ENCODE data around the gene TMEM273. TPM values are rescaled to one million over a fixed set of nuclear protein-coding genes. Genes with fewer than 3 reads are reported as not detected.
"Not testable (repeated sequence)": the region's sequence is repeated elsewhere in the genome, so short reads cannot be mapped to it uniquely, and the experiment has no call there.

The TMEM273 gene
- total RNA-seq, 2 donors from 2014 or later: 9.6 to 14.8 TPM

DNA sequence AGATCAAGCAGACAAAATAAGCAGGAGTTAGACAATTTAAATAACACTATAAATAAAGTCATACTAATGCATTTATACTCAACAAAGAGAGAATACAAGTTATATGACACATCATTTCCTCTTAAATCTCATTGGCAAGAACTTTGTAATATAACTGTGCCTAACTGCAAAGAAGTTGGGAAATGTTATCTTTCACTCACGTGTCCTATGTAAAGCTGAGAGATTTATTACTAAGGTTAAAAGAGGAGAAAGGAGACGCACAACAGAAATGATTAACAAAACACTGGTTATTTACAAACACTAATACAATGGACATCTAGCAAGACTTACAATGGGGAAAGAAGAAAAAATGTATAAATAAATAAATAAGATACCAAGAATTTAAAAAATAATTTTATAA lies 12.7 kb upstream of the TMEM273 start:
- no peaks in the 10 kb centered on the region for H3K4me1 ChIP-seq (ENCODE audit: control insufficient read depth in 1 of 2, low read depth in 2 of 2)
- H3K27ac ChIP-seq: no peak overlapping the region
- ATAC-seq (ENCODE audit: insufficient number of reproducible peaks, low FRiP score, low read depth): no peak
- TF ChIP-seq CTCF (IDR thresholded peaks at IDR 0.05): no peak
- no peak overlapping the region for H3K4me3 ChIP-seq
- no peaks in the 10 kb centered on the region for H3K9me3 ChIP-seq
- DNase-seq (ENCODE audit: low spot score): no peak
- H3K27me3 ChIP-seq (replicated peaks; ENCODE audit: insufficient read depth): no peaks in the 10 kb centered on the region
- no peaks in the 10 kb centered on the region for H3K36me3 ChIP-seq

- Histone ChIP-seq H3K9me3 (no peaks in the 10 kb centered on the region), H3K36me3 (no peaks in the 10 kb centered on the region), H3K4me3 (no peak overlapping the region), H3K4me1 (ENCODE audit: control insufficient read depth in 1 of 2, low read depth in 2 of 2) (no peaks in the 10 kb centered on the region), H3K27me3 (replicated peaks; ENCODE audit: insufficient read depth) (no peaks in the 10 kb centered on the region), H3K27ac (no peak overlapping the region)
- no peak for TF ChIP-seq CTCF (IDR thresholded peaks at IDR 0.05)
- ATAC-seq (ENCODE audit: insufficient number of reproducible peaks, low FRiP score, low read depth) (no peak), DNase-seq (ENCODE audit: low spot score) (no peak)
These were observed 9.0 kb upstream of the TMEM273 start for GRCh38 chr10:49197171-49197570.

DNA sequence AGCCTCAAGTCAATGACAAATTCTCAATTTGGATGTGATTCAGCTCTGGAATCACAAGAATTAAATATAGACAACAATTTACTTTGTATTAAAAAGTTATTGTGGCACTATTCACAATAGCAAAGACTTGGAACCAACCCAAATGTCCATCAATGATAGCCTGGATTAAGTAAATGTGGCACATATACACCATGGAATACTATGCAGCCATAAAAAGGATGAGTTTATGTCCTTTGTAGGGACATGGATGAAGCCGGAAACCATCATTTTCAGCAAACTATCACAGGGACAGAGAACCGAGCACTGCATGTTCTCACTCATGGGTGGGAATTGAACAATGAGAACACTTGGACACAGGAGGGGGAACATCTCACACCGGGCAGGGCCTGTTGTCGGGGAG lies 7.7 kb upstream of the TMEM273 start:
- ATAC-seq (ENCODE audit: insufficient number of reproducible peaks, low FRiP score, low read depth); H3K4me1 ChIP-seq (ENCODE audit: control insufficient read depth in 1 of 2, low read depth in 2 of 2); H3K27ac ChIP-seq; DNase-seq (ENCODE audit: low spot score); H3K36me3 ChIP-seq; H3K27me3 ChIP-seq (replicated peaks; ENCODE audit: insufficient read depth); H3K4me3 ChIP-seq; H3K9me3 ChIP-seq: not testable (repeated sequence)

DNA sequence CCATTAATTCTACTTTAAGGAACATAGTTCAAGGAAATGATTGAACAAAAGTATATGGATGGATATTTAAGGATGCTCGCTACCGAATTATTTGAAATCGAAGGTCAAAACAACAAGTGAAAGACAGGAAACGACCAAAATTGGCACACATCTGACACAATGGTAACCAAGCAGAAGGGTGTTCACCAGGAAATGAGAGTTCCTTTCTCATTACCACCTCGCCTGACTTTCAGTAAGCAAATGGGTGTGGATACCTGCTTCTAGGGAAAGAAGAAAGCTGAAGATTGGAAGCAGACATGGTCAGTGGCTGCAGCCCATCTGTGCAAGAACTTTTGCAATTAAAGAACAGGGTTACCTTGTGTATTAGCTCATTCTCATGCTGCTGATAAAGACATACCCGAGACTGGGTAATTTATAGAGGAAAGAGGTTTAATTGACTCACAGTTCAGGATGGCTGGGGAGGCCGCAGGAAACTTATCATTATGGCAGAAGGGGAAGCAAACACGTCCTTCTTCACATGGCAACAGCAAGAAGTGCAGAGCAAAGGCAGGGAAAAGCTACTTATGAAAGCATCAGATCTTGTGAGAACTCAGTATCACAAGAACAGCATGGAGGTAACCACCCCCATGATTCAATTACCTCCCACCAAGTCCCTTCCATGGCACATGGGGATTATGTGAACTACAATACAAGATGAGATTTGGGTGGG lies 6.2 kb upstream of the TMEM273 start:
- no peak for ATAC-seq (ENCODE audit: insufficient number of reproducible peaks, low FRiP score, low read depth)
- Histone ChIP-seq H3K4me3 (no peak overlapping the region), H3K36me3 (no peaks in the 10 kb centered on the region), H3K27ac (no peak overlapping the region), H3K4me1 (ENCODE audit: control insufficient read depth in 1 of 2, low read depth in 2 of 2) (peaks cover 2 to 3% of the 10 kb centered on the region in 2 donors), H3K27me3 (replicated peaks; ENCODE audit: insufficient read depth) (no peaks in the 10 kb centered on the region), H3K9me3 (no peaks in the 10 kb centered on the region)
- TF ChIP-seq CTCF (IDR thresholded peaks at IDR 0.05): no peak
- no peak for DNase-seq (ENCODE audit: low spot score)

GRCh38 chr10:49191349-49191748 lies 3.2 kb upstream of the TMEM273 start:
- Histone ChIP-seq H3K27ac (no peak overlapping the region), H3K27me3 (replicated peaks; ENCODE audit: insufficient read depth) (no peaks in the 10 kb centered on the region), H3K4me3 (no peak overlapping the region), H3K36me3 (no peaks in the 10 kb centered on the region), H3K9me3 (no peaks in the 10 kb centered on the region), H3K4me1 (ENCODE audit: control insufficient read depth in 1 of 2, low read depth in 2 of 2) (peaks cover 9 to 18% of the 10 kb centered on the region in 2 donors)
- ATAC-seq (ENCODE audit: insufficient number of reproducible peaks, low FRiP score, low read depth) (no peak), DNase-seq (ENCODE audit: low spot score) (no peak)
- no peak for TF ChIP-seq CTCF (IDR thresholded peaks at IDR 0.05)

- H3K4me3 ChIP-seq: no peak overlapping the region
- H3K9me3 ChIP-seq: no peaks in the 10 kb centered on the region
- no peaks in the 10 kb centered on the region for H3K36me3 ChIP-seq
- H3K4me1 ChIP-seq (ENCODE audit: control insufficient read depth in 1 of 2, low read depth in 2 of 2): peaks cover 9 to 18% of the 10 kb centered on the region in 2 donors
- TF ChIP-seq CTCF (IDR thresholded peaks at IDR 0.05): no peak
- no peak overlapping the region for H3K27ac ChIP-seq
- DNase-seq (ENCODE audit: low spot score): no peak
- no peak for ATAC-seq (ENCODE audit: insufficient number of reproducible peaks, low FRiP score, low read depth)
- no peaks in the 10 kb centered on the region for H3K27me3 ChIP-seq (replicated peaks; ENCODE audit: insufficient read depth)
These were observed 1.2 kb upstream of the TMEM273 start for GRCh38 chr10:49189422-49189821.

All from thoracic aorta (tissue), 2 donors.